Measurements from ENCODE around the gene HPSE2. TPM values are rescaled to one million over a fixed set of nuclear protein-coding genes. Genes with fewer than 3 reads are reported as not detected.

Gene HPSE2
- total RNA-seq, 1 experiment from 2014 or later = not detected

- TF ChIP-seq CTCF (conservative IDR thresholded peaks at IDR 0.05) (no peak), EZH2 (IDR thresholded peaks at IDR 0.05; ENCODE audit: low read depth) (no peak)
- Histone ChIP-seq H2AFZ (no peak overlapping the region), H3K9me3 (ENCODE audit: insufficient read depth, low read depth) (no peaks in the 10 kb centered on the region), H3K79me2 (ENCODE audit: low read depth) (no peaks in the 10 kb centered on the region), H3K27me3 (ENCODE audit: insufficient read depth, low read depth) (no peaks in the 10 kb centered on the region), H3F3A (ENCODE audit: insufficient read depth, low read depth) (no peaks in the 10 kb centered on the region), H3K4me2 (no peak overlapping the region), H3K36me3 (ENCODE audit: low read depth) (no peaks in the 10 kb centered on the region), H4K20me1 (ENCODE audit: insufficient read depth) (no peaks in the 10 kb centered on the region), H3K4me3 (no peak overlapping the region), H3K27ac (no peak overlapping the region), H3K9me2 (ENCODE audit: insufficient read depth) (no peaks in the 10 kb centered on the region), H3K4me1 (replicated peaks; ENCODE audit: insufficient read depth) (no peaks in the 10 kb centered on the region)
- intact Hi-C loops (cut with micrococcal nuclease; ENCODE audit: unreplicated experiment) = no loop called here
- no peak for DNase-seq
- ChIA-PET POLR2A (ENCODE audit: unreplicated experiment) (no interaction called here), CTCF (no interaction called here)
- BruUV-seq (replicated peaks) = no TSS peak
Measured at GRCh38 chr10:98487649-98488048, 748.0 kb downstream of the HPSE2 start.

GRCh38 chr10:98486421-98486820 lies 749.2 kb downstream of the HPSE2 start:
- no peak overlapping the region for H3K4me2 ChIP-seq
- intact Hi-C loops (cut with micrococcal nuclease; ENCODE audit: unreplicated experiment) = no loop called here
- CTCF ChIA-PET = no interaction called here

GRCh38 chr10:98485959-98486358 lies 749.7 kb downstream of the HPSE2 start:
- H3K4me3 ChIP-seq = no peak overlapping the region
- BruUV-seq (replicated peaks) = no TSS peak
- no peaks in the 10 kb centered on the region for H3K4me1 ChIP-seq (replicated peaks; ENCODE audit: insufficient read depth)
- no peak for DNase-seq
- H3K9me3 ChIP-seq (ENCODE audit: insufficient read depth, low read depth) = no peaks in the 10 kb centered on the region
- no peaks in the 10 kb centered on the region for H3K79me2 ChIP-seq (ENCODE audit: low read depth)
- H3K27ac ChIP-seq = no peak overlapping the region
- no peaks in the 10 kb centered on the region for H4K20me1 ChIP-seq (ENCODE audit: insufficient read depth)
- H2AFZ ChIP-seq = no peak overlapping the region
- intact Hi-C loops (cut with micrococcal nuclease; ENCODE audit: unreplicated experiment) = no loop called here
- H3K9me2 ChIP-seq (ENCODE audit: insufficient read depth) = no peaks in the 10 kb centered on the region
- ChIA-PET POLR2A (ENCODE audit: unreplicated experiment) (no interaction called here), CTCF (no interaction called here)
- H3K4me2 ChIP-seq = no peak overlapping the region
- H3K36me3 ChIP-seq (ENCODE audit: low read depth) = no peaks in the 10 kb centered on the region
- no peak for TF ChIP-seq EZH2 (IDR thresholded peaks at IDR 0.05; ENCODE audit: low read depth)
- no peak for TF ChIP-seq CTCF (conservative IDR thresholded peaks at IDR 0.05)
- no peaks in the 10 kb centered on the region for H3F3A ChIP-seq (ENCODE audit: insufficient read depth, low read depth)
- no peaks in the 10 kb centered on the region for H3K27me3 ChIP-seq (ENCODE audit: insufficient read depth, low read depth)

More at GRCh38 chr10:98486421-98486820, 749.2 kb downstream of the HPSE2 start:
- no peak for DNase-seq
- Histone ChIP-seq H2AFZ (no peak overlapping the region), H3K9me3 (ENCODE audit: insufficient read depth, low read depth) (no peaks in the 10 kb centered on the region), H4K20me1 (ENCODE audit: insufficient read depth) (no peaks in the 10 kb centered on the region), H3K4me3 (no peak overlapping the region), H3K9me2 (ENCODE audit: insufficient read depth) (no peaks in the 10 kb centered on the region), H3K27ac (no peak overlapping the region), H3F3A (ENCODE audit: insufficient read depth, low read depth) (no peaks in the 10 kb centered on the region), H3K4me1 (replicated peaks; ENCODE audit: insufficient read depth) (no peaks in the 10 kb centered on the region), H3K36me3 (ENCODE audit: low read depth) (no peaks in the 10 kb centered on the region), H3K27me3 (ENCODE audit: insufficient read depth, low read depth) (no peaks in the 10 kb centered on the region), H3K79me2 (ENCODE audit: low read depth) (no peaks in the 10 kb centered on the region)
- POLR2A ChIA-PET (ENCODE audit: unreplicated experiment) = no interaction called here
- no TSS peak for BruUV-seq (replicated peaks)
- TF ChIP-seq EZH2 (IDR thresholded peaks at IDR 0.05; ENCODE audit: low read depth) (no peak), CTCF (conservative IDR thresholded peaks at IDR 0.05) (no peak)

All from PC-9 (cell line).